ENCODE measurements around the gene SLC9A6. TPM values are rescaled to one million over a fixed set of nuclear protein-coding genes. Genes with fewer than 3 reads are reported as not detected.

SLC9A6 gene
- total and polyA plus RNA-seq, 9 of the 15 experiments (the other 6 are each of a cell fraction or from before 2014, with no cell fraction given) = 3.7 to 13.9 (median 9.9) TPM

DNA sequence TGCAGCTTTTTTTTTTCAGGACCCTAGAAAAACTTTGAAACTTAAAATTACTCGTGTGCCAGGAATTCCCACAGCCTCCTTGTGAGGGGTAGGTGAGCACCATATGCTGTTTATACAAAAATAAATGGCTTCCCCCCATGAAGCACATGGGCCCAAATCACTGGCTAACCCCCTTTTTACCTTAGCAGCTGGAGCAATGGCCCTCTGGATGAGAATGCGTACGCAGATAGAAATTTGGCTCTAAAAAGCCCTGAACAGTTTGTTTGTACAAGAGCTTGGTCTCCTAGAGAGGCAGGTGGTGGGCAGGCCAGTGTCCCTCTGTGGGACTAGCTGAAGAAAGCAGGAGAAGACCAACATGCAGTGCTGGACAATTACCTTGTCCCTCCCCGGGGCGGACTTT, 76.5 kb downstream of the SLC9A6 start:
- Histone ChIP-seq H3K9me3 (replicated peaks; ENCODE audit: control insufficient read depth, insufficient read depth, low read depth, low read length) (no peaks in the 10 kb centered on the region), H3K9ac (ENCODE audit: insufficient read depth in 1 of 2, low read depth in 2 of 2, low read length in 2 of 2) (no peak overlapping the region), H2AFZ (ENCODE audit: low read depth, low read length) (no peak overlapping the region), H3K79me2 (ENCODE audit: control insufficient read depth, insufficient read depth, low read length) (no peaks in the 10 kb centered on the region), H3K4me1 (replicated peaks in 1 of 2; ENCODE audit: control insufficient read depth in 2 of 2, insufficient read depth in 2 of 2, low read length in 2 of 2) (no peaks in the 10 kb centered on the region), H3K27ac (ENCODE audit: extremely low read depth, low read depth, low read length) (no peak overlapping the region), H3K4me2 (ENCODE audit: insufficient read depth, low read length) (no peak overlapping the region), H3K9me1 (ENCODE audit: control insufficient read depth, insufficient read depth, low read length) (no peaks in the 10 kb centered on the region), H4K20me1 (replicated peaks; ENCODE audit: control insufficient read depth, insufficient read depth, low read length) (no peaks in the 10 kb centered on the region), H3K27me3 (ENCODE audit: control insufficient read depth in 2 of 2, insufficient read depth in 2 of 2, low read length in 2 of 2) (peaks cover 26 to 38% of the 10 kb centered on the region in 2 experiments; a peak in 4 of 5 replicates), H3K4me3 (no peak overlapping the region), H3K36me3 (ENCODE audit: control insufficient read depth, insufficient read depth, low read length) (no peaks in the 10 kb centered on the region)
- ChIA-PET POLR2A (interaction anchor here (0.6 kb wide), 1 partner anchor 35 kb away, joined by 4 read pairs; no protein-coding TSS in a partner anchor), CTCF (ENCODE audit: low intra/inter-chr PET ratio) (no interaction called here)
- WGBS (ENCODE audit: insufficient coverage, low coverage, missing lambda C conversion rate) = 22% methylated on average over 5 of the region's 5 CpGs
- in situ Hi-C loops (cut with MboI) = no loop called here
- intact Hi-C loops (cut with micrococcal nuclease) = no loop called here
- DNase-seq (ENCODE audit: extremely low read depth in 1 of 4, low spot score in 3 of 4) (no peak), ATAC-seq (no peak), FAIRE-seq (no peak)
- BruUV-seq (replicated peaks) = no TSS peak
- TF ChIP-seq NFRKB (IDR thresholded peaks at IDR 0.05; ENCODE audit: low read depth) (no peak), TAF9B (IDR thresholded peaks at IDR 0.05; ENCODE audit: partially characterized antibody) (no peak), RBM17 (IDR thresholded peaks at IDR 0.05; ENCODE audit: borderline replicate concordance, low read depth, low read length) (no peak), YY1 (IDR thresholded peaks at IDR 0.05; ENCODE audit: borderline replicate concordance in 1 of 3, control insufficient read depth in 1 of 3, extremely low read depth in 1 of 3, insufficient read depth in 3 of 3, insufficient read length in 1 of 3, insufficient replicate concordance in 2 of 3, low read depth in 1 of 3, low read length in 2 of 3) (no peak), ZNF668 (CRISPR knock-in tag; IDR thresholded peaks at IDR 0.05) (no peak), NCOA1 (IDR thresholded peaks at IDR 0.05; ENCODE audit: low read depth) (no peak), ZFX (CRISPR knock-in tag; IDR thresholded peaks at IDR 0.05) (no peak), TAF1 (IDR thresholded peaks at IDR 0.05; ENCODE audit: control insufficient read depth, extremely low read depth, insufficient read depth, low read length, severe bottlenecking) (no peak), JUN (IDR thresholded peaks at IDR 0.05; ENCODE audit: borderline replicate concordance, low read depth, low read length) (no peak), JUN (CRISPR knock-in tag; IDR thresholded peaks at IDR 0.05; ENCODE audit: borderline replicate concordance) (no peak), SP1 (CRISPR knock-in tag; IDR thresholded peaks at IDR 0.05) (no peak), POLR2G (IDR thresholded peaks at IDR 0.05; ENCODE audit: low read depth, low read length) (no peak), ZBTB43 (CRISPR knock-in tag; IDR thresholded peaks at IDR 0.05) (no peak), KLF16 (IDR thresholded peaks at IDR 0.05) (no peak), JUNB (CRISPR knock-in tag; conservative IDR thresholded peaks at IDR 0.05) (no peak), MITF (IDR thresholded peaks at IDR 0.05) (no peak), BRF2 (IDR thresholded peaks at IDR 0.05; ENCODE audit: borderline replicate concordance, insufficient read depth, insufficient read length) (no peak), POU5F1 (IDR thresholded peaks at IDR 0.05; ENCODE audit: borderline replicate concordance, low read depth, low read length, partially characterized antibody) (no peak), ZSCAN32 (CRISPR knock-in tag; IDR thresholded peaks at IDR 0.05) (no peak)

All from K562 (cell line).